HepG2 (cell line): ENCODE measurements around the gene LYSMD2. TPM values are rescaled to one million over a fixed set of nuclear protein-coding genes. Genes with fewer than 3 reads are reported as not detected.

Experiments used
- ATAC-seq: fragments of 200-7000 bp; cut with Tn5 transposase; 3 replicates; pipeline ENCODE4 v1.9.1; 2020; ENCODE audit warnings: mild to moderate bottlenecking, moderate library complexity
- BruUV-seq: library from RNA; stranded (reverse); fragments of 400-500 nt; replicated peaks from 2 replicates; lab custom pipeline; 2021; lab: Mats Ljungman, UMichigan
- CTCF ChIA-PET: fragments of 300-600 bp; formaldehyde crosslinking; extraction: SDS; loops from one replicate; lab custom pipeline; 2021; ENCODE audit warnings: low total read pairs, inconsistent platforms, low intra/inter-chr PET ratio; lab: Yijun Ruan, JAX
- POLR2A ChIA-PET: fragments of 350-600 bp; sonication (Branson Sonifier 250); formaldehyde crosslinking; loops from one replicate; lab custom pipeline; 2020; ENCODE audit warnings: antibody characterized with exemption, inconsistent platforms; lab: Yijun Ruan, JAX
- DNase-seq: peaks from one replicate; pipeline ENCODE4 v3.0.0-alpha.2; 2015; ENCODE audit warnings: low spot score
- FAIRE-seq: peaks from 3 replicates; lab custom pipeline; 2011; peaks lifted over from hg19 to GRCh38; lab: Jason Lieb, UNC
- H2AFZ ChIP-seq: one replicate; pipeline ENCODE4 v1.6.1; 2011; ENCODE audit warnings: low read length, inconsistent platforms
- H3K27ac ChIP-seq: fragments of 300-600 bp; 3 replicates; pipeline ENCODE4 v1.8.0; 2011; ENCODE audit warnings: mixed run types, mild to moderate bottlenecking, mixed read lengths, low read length, inconsistent platforms; ENCODE audit not compliant: insufficient read depth; ENCODE audit errors: extremely low read length
- H3K27me3 ChIP-seq, 2 experiments: fragments of 200-600 bp in 1 of 2; 2 replicates in 1 of 2; 3 replicates in 1 of 2; pipeline versions ENCODE4 v1.6.0 to v1.8.0; 2011; ENCODE audit warnings: low read length in 2 of 2, mild to moderate bottlenecking in 2 of 2, moderate library complexity in 2 of 2, inconsistent platforms in 1 of 2; ENCODE audit not compliant: insufficient read depth in 2 of 2, control insufficient read depth in 1 of 2
- H3K36me3 ChIP-seq, 2 experiments: fragments of 200-600 bp in 1 of 2; replicated peaks in 1 of 2; 2 replicates in 1 of 2; 3 replicates in 1 of 2; pipeline versions ENCODE4 v1.5.1 to v1.8.0; 2011; ENCODE audit warnings: low read length in 2 of 2, inconsistent platforms in 1 of 2; ENCODE audit not compliant: insufficient read depth in 2 of 2, control insufficient read depth in 1 of 2
- H3K4me1 ChIP-seq: 2 replicates; pipeline ENCODE4 v1.5.1; 2012; ENCODE audit warnings: low read length, inconsistent platforms; ENCODE audit not compliant: insufficient read depth
- H3K4me2 ChIP-seq: 2 replicates; pipeline ENCODE4 v1.6.0; 2011; ENCODE audit warnings: low read depth, low read length, inconsistent platforms
- H3K4me3 ChIP-seq, 3 experiments: fragments of 200-600 bp in 1 of 3; sonication (generic), shearing (Covaris generic) in 1 of 3; replicated peaks in 1 of 3; 2 replicates each; pipeline ENCODE4 v1.5.1; 2011 to 2016; ENCODE audit warnings: low read length in 3 of 3, inconsistent platforms in 2 of 3, low read depth in 2 of 3, mild to moderate bottlenecking in 2 of 3, control low read depth in 1 of 3, mixed read lengths in 1 of 3; ENCODE audit not compliant: insufficient read depth in 1 of 3
- H3K79me2 ChIP-seq: one replicate; pipeline ENCODE4 v1.6.1; 2011; ENCODE audit warnings: low read length, inconsistent platforms; ENCODE audit not compliant: insufficient read depth
- H3K9ac ChIP-seq: 2 replicates; pipeline ENCODE4 v1.6.0; 2011; ENCODE audit warnings: mild to moderate bottlenecking, low read depth, low read length, inconsistent platforms; ENCODE audit not compliant: insufficient read depth
- H3K9me3 ChIP-seq: 2 replicates; pipeline ENCODE4 v1.5.1; 2012; ENCODE audit warnings: mild to moderate bottlenecking, low read length
- H4K20me1 ChIP-seq: 2 replicates; pipeline ENCODE4 v1.6.0; 2011; ENCODE audit warnings: inconsistent platforms, mild to moderate bottlenecking, low read length, moderate library complexity; ENCODE audit not compliant: insufficient read depth
- ASH2L ChIP-seq: fragments of 300-600, 200-600 bp; sonication (generic); IDR thresholded peaks from 2 replicates; pipeline ENCODE4 v1.7.0; 2017; ENCODE audit warnings: low read depth, mild to moderate bottlenecking, moderate library complexity, mixed read lengths, low read length; ENCODE audit not compliant: insufficient read length
- FIP1L1 ChIP-seq: fragments of 200-400 bp; formaldehyde crosslinking; IDR thresholded peaks from 2 replicates; pipeline ENCODE4 v1.6.1; 2018; ENCODE audit warnings: low read depth, mild to moderate bottlenecking, low read length, moderate library complexity, borderline replicate concordance; ENCODE audit not compliant: insufficient read depth
- FOXA1 ChIP-seq, 2 experiments: fragments of 450-650 bp in 1 of 2; sonication (generic) in 1 of 2; formaldehyde crosslinking in 1 of 2; IDR thresholded peaks; 2 replicates each; pipeline versions ENCODE4 v1.4.0 to v1.6.1; 2016 to 2020; ENCODE audit warnings: missing genetic modification reagents in 1 of 2
- HNF4G ChIP-seq, 2 experiments: sonication (generic) in 1 of 2; formaldehyde crosslinking in 1 of 2; IDR thresholded peaks; 2 replicates each; pipeline versions ENCODE4 v1.4.0 to v1.6.1; 2011 to 2020; ENCODE audit warnings: borderline replicate concordance in 2 of 2, low read depth in 2 of 2, mild to moderate bottlenecking in 2 of 2, low read length in 1 of 2, missing genetic modification reagents in 1 of 2, moderate library complexity in 1 of 2
- KLF12 ChIP-seq: sonication (generic); formaldehyde crosslinking; IDR thresholded peaks from 2 replicates; pipeline ENCODE4 v1.4.0; 2020; ENCODE audit warnings: missing genetic modification reagents, borderline replicate concordance
- MTERF4 ChIP-seq: sonication (generic); formaldehyde crosslinking; IDR thresholded peaks from 2 replicates; pipeline ENCODE4 v1.8.0; 2023; ENCODE audit warnings: mild to moderate bottlenecking, missing genetic modification reagents
- NR2F2 ChIP-seq: IDR thresholded peaks from 2 replicates; pipeline ENCODE4 v1.6.1; 2012; ENCODE audit warnings: low read depth, inconsistent platforms, borderline replicate concordance
- PRDM10 ChIP-seq: sonication (generic); formaldehyde crosslinking; IDR thresholded peaks from 2 replicates; pipeline ENCODE4 v1.4.0; 2020; ENCODE audit warnings: low read depth, missing genetic modification reagents
- ZMYM3 ChIP-seq: sonication (generic); formaldehyde crosslinking; IDR thresholded peaks from 2 replicates; pipeline ENCODE4 v1.5.1; 2020; ENCODE audit warnings: mild to moderate bottlenecking, missing genetic modification reagents
- ZNF3 ChIP-seq: IDR thresholded peaks from 2 replicates; pipeline ENCODE4 v1.7.0; 2017; ENCODE audit warnings: inconsistent platforms
- ZNF337 ChIP-seq: sonication (generic); formaldehyde crosslinking; IDR thresholded peaks from 2 replicates; pipeline ENCODE4 v1.5.1; 2020; ENCODE audit warnings: missing genetic modification reagents, low read depth, mild to moderate bottlenecking, borderline replicate concordance
- ZSCAN21 ChIP-seq: sonication (generic); formaldehyde crosslinking; IDR thresholded peaks from 2 replicates; pipeline ENCODE4 v1.8.0; 2022; ENCODE audit warnings: mild to moderate bottlenecking, missing genetic modification reagents, moderate library complexity, borderline replicate concordance
- ZSCAN5A ChIP-seq: sonication (generic); formaldehyde crosslinking; IDR thresholded peaks from 2 replicates; pipeline ENCODE4 v1.8.0; 2022; ENCODE audit warnings: mild to moderate bottlenecking, missing genetic modification reagents, borderline replicate concordance
- WGBS: methylation state at CpG from one replicate; pipeline ENCODE4 v1.1.6; 2017; ENCODE audit warnings: low lambda C conversion rate; 5-methylcytosine and 5-hydroxymethylcytosine counted together
- in situ Hi-C: cut with HindIII; loops from 2 replicates; pipeline ENCODE4 v1.10.0; 2017; ENCODE audit warnings: low pct_unique_long_range_greater_than_20kb; ENCODE audit not compliant: extremely low pct_ligation_motif_present
- intact Hi-C: fragments of 100-400 bp; cut with micrococcal nuclease; formaldehyde crosslinking; loops from one replicate; pipeline ENCODE4 v1.10.0; 2022; ENCODE audit not compliant: unreplicated experiment
- polyA plus RNA-seq, 8 experiments: library from polyadenylated mRNA; depleted of rRNA in 3 of 8; stranded (reverse) in 7 of 8; unstranded in 1 of 8; fragments of >200 nt; fragmentation: Illumina TruSeq in 4 of 8; extraction: Trizol in 4 of 8; gene quantifications; 2 replicates each; pipeline versions ENCODE4 v1.2.1 to v1.2.3, GENCODE V29; 2011 to 2016; ENCODE audit warnings: low read depth in 4 of 8, missing spikeins in 1 of 8, mixed read lengths in 1 of 8; ENCODE audit not compliant: insufficient read depth in 1 of 8
- total RNA-seq, 5 experiments: library from RNA; depleted of rRNA; stranded (reverse); fragments of >200 nt; fragmentation: Illumina TruSeq; extraction: Trizol; gene quantifications; 2 replicates each; pipeline ENCODE4 v1.2.3, GENCODE V29; 2016; ENCODE audit warnings: low read depth in 1 of 5

LYSMD2 gene
- total and polyA plus RNA-seq, 2 of the 13 experiments (the other 11 are each of a cell fraction or from before 2014, with no cell fraction given): 0.05 to 0.27 TPM

GRCh38 chr15:51702710-51703109 lies 34.7 kb downstream of the LYSMD2 start:
- H3K27ac ChIP-seq: no peak overlapping the region
- H3K9me3 ChIP-seq: no peaks in the 10 kb centered on the region
- 0% methylated on average over 1 of the region's 1 CpG for WGBS
- BruUV-seq: no TSS peak
- no peaks in the 10 kb centered on the region for H3K79me2 ChIP-seq
- H3K4me2 ChIP-seq: no peak overlapping the region
- CTCF ChIA-PET: no interaction called here
- DNase-seq (no peak), ATAC-seq (no peak), FAIRE-seq (no peak)
- no peaks in the 10 kb centered on the region for H3K4me1 ChIP-seq
- no peaks in the 10 kb centered on the region for H3K27me3 ChIP-seq
- in situ Hi-C loops: no loop called here
- H2AFZ ChIP-seq: no peak overlapping the region
- POLR2A ChIA-PET: no interaction called here
- no peak overlapping the region for H3K9ac ChIP-seq
- intact Hi-C loops: no loop called here
- no peaks in the 10 kb centered on the region for H4K20me1 ChIP-seq
- H3K4me3 ChIP-seq: no peak overlapping the region
- no peaks in the 10 kb centered on the region for H3K36me3 ChIP-seq
- TF ChIP-seq ASH2L (no peak), ZMYM3 (no peak), ZNF337 (CRISPR knock-in tag) (no peak), NR2F2 (no peak), KLF12 (CRISPR knock-in tag) (no peak), PRDM10 (CRISPR knock-in tag) (no peak), MTERF4 (no peak), ZSCAN21 (CRISPR knock-in tag) (no peak), ZSCAN5A (CRISPR knock-in tag) (no peak), FOXA1 (IDR thresholded peaks at IDR 0.05) (no peak), FOXA1 (CRISPR knock-in tag; IDR thresholded peaks at IDR 0.05) (no peak), HNF4G (IDR thresholded peaks at IDR 0.05; ENCODE audit: borderline replicate concordance, low read depth, low read length) (no peak), HNF4G (CRISPR knock-in tag; IDR thresholded peaks at IDR 0.05; ENCODE audit: borderline replicate concordance, low read depth) (no peak), ZNF3 (CRISPR knock-in tag) (no peak), FIP1L1 (no peak)
